Measurements from ENCODE around the gene NEU1.
"Not testable (repeated sequence)": the region's sequence is repeated elsewhere in the genome, so short reads cannot be mapped to it uniquely, and the experiment has no call there.

The NEU1 gene

GRCh38 chr6:31817929-31818511 lies 44.6 kb downstream of the NEU1 start:
- DNase-seq (ENCODE audit: low spot score) = not testable (repeated sequence)

- DNase-seq (ENCODE audit: low spot score) = not testable (repeated sequence)
Observed at GRCh38 chr6:31817133-31817928, 45.3 kb downstream of the NEU1 start.

DNA sequence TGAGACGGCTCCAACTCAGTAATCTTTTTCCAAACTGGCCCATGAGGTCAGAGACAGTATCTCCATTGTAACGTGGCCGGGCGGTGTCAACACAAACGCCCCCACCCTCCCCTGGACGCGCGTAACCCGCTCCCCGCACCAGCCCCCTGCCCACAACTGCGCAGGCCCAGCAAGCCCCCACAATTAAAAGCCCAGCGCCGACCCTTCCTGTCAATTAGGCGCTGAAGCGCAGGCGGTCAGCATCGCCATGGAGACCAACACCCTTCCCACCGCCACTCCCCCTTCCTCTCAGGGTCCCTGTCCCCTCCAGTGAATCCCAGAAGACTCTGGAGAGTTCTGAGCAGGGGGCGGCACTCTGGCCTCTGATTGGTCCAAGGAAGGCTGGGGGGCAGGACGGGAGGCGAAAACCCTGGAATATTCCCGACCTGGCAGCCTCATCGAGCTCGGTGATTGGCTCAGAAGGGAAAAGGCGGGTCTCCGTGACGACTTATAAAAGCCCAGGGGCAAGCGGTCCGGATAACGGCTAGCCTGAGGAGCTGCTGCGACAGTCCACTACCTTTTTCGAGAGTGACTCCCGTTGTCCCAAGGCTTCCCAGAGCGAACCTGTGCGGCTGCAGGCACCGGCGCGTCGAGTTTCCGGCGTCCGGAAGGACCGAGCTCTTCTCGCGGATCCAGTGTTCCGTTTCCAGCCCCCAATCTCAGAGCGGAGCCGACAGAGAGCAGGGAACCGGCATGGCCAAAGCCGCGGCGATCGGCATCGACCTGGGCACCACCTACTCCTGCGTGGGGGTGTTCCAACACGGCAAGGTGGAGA lies 47.4 kb downstream of the NEU1 start, which contains the start of the genes HSPA1A and HSPA1L:
Gene HSPA1A (plus strand): TSS at position 519 of the 814 bp plus-strand sequence. CDS start 214 bp downstream, at position 733.
Gene HSPA1L (minus strand): TSS at position 259 of the 814 bp plus-strand sequence. CDS start 3,311 bp downstream, outside the sequence.
- DNase-seq (ENCODE audit: low spot score) = peak; percentile 94

DNA sequence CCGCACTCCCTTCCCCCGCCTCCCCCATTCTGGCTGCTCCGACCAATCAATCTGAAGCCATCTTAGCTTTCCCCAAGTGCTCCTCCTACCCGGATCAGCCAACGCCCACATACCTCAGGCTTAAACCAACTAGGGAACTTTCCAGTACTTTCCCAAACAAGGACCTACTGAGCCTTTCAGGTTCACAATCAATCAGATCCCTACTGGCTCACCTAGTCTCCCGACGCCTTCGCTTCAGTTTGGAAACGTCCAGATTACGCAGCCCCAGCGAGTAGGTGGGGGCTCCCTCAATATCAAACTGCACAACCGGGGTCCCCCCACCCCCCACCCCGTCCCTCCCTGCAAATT lies 48.0 kb downstream of the NEU1 start:
- DNase-seq (ENCODE audit: low spot score) = peak; percentile 92

- DNase-seq (ENCODE audit: low spot score) = no peak
Observed at GRCh38 chr6:31813465-31813849, 49.2 kb downstream of the NEU1 start.

GRCh38 chr6:31811645-31812044 lies 51.0 kb downstream of the NEU1 start:
- no peak for DNase-seq (ENCODE audit: low spot score)

DNA sequence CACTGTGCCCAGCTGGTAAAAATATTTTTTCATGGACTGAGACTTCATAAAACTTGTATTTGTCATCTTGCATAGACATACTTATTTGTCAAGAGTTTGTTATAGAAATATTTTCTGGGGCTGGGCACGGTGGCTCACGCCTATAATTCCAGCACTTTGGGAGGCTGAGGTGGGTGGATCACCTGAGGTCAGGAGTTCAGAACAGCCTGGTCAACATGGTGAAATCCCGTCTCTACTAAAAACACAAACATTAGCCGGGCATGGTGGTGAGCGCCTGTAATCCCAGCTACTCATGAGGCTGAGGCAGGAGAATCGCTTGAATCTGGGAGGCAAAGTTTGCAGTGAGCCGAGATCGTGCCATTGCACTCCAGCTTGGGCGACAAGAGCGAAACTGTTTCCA lies 54.0 kb downstream of the NEU1 start:
- not testable (repeated sequence) for DNase-seq (ENCODE audit: low spot score)
